Stimulated activated naive CD8-positive, alpha-beta T cell treated with anti-CD3 and anti-CD28 coated beads, Interleukin-15, amount 100 ng/mL, for 72 hours (primary cell): ENCODE measurements around the gene LDB2.
"Not testable (repeated sequence)": the region's sequence is repeated elsewhere in the genome, so short reads cannot be mapped to it uniquely, and the experiment has no call there.

Experiments used
- ATAC-seq: fragments of 150-1000 bp; cut with Tn5 transposase; 2 replicates; pipeline ENCODE4 v1.10.0; 2021; ENCODE audit warnings: mild to moderate bottlenecking, moderate library complexity
- DNase-seq, 2 donors: peaks; one replicate each; pipeline ENCODE4 v3.0.0; 2021 to 2022
- H3K27ac Mint-ChIP-seq, 2 donors: one replicate each; pipeline ENCODE4 v1.8.0; 2022; ENCODE audit warnings: mild to moderate bottlenecking in 2 of 2, mixed read lengths in 2 of 2, moderate library complexity in 2 of 2
- H3K27me3 Mint-ChIP-seq: one replicate; pipeline ENCODE4 v1.8.0; 2022; ENCODE audit warnings: mixed read lengths
- H3K4me1 Mint-ChIP-seq: one replicate; pipeline ENCODE4 v1.8.0; 2022; ENCODE audit warnings: mild to moderate bottlenecking, mixed read lengths
- H3K4me3 Mint-ChIP-seq, 2 donors: one replicate each; pipeline ENCODE4 v1.8.0; 2022; ENCODE audit warnings: mild to moderate bottlenecking in 2 of 2, mixed read lengths in 2 of 2, moderate library complexity in 1 of 2
- H3K9me3 Mint-ChIP-seq, 2 donors: one replicate each; pipeline ENCODE4 v1.8.0; 2022; ENCODE audit warnings: mixed read lengths in 2 of 2

The LDB2 gene

GRCh38 chr4:16897991-16898827 lies at the start of gene LDB2:
TSS of gene LDB2 (minus strand) at chr4:16898645.
- peak within 1 kb of the TSS in 1 of 2 donors; percentile 75 for H3K27ac Mint-ChIP-seq
- ATAC-seq = peak; percentile 48

GRCh38 chr4:16942491-16942890 lies 44.0 kb upstream of the LDB2 start:
- H3K27me3 Mint-ChIP-seq = peaks cover 13% of the 10 kb centered on the region
- no peak overlapping the region for H3K4me3 Mint-ChIP-seq
- ATAC-seq (no peak), DNase-seq (no peak)
- peaks cover 5 to 8% of the 10 kb centered on the region in 2 donors for H3K9me3 Mint-ChIP-seq
- no peaks in the 10 kb centered on the region for H3K4me1 Mint-ChIP-seq
- no peak overlapping the region for H3K27ac Mint-ChIP-seq

More at GRCh38 chr4:16897991-16898827, at the start of gene LDB2:
- Mint-ChIP-seq H3K27me3 (peaks cover 17% of the 10 kb centered on the region), H3K4me1 (peaks cover 11% of the 10 kb centered on the region), H3K4me3 (peak within 1 kb of the TSS; percentile 13 to 48), H3K9me3 (no peaks in the 10 kb centered on the region)
- DNase-seq = no peak

- peaks cover 5 to 8% of the 10 kb centered on the region in 2 donors for H3K9me3 Mint-ChIP-seq
- H3K4me1 Mint-ChIP-seq = no peaks in the 10 kb centered on the region
- no peak for DNase-seq
- H3K27ac Mint-ChIP-seq = no peak overlapping the region
- peaks cover 13% of the 10 kb centered on the region for H3K27me3 Mint-ChIP-seq
- ATAC-seq = no peak
- no peak overlapping the region for H3K4me3 Mint-ChIP-seq
Observed at GRCh38 chr4:16939178-16939577, 40.7 kb upstream of the LDB2 start.

GRCh38 chr4:16938512-16939040 lies 40.1 kb upstream of the LDB2 start:
- peaks cover 13% of the 10 kb centered on the region for H3K27me3 Mint-ChIP-seq
- ATAC-seq (no peak), DNase-seq (no peak)
- no peak overlapping the region for H3K27ac Mint-ChIP-seq
- H3K9me3 Mint-ChIP-seq = peaks cover 5 to 8% of the 10 kb centered on the region in 2 donors
- no peaks in the 10 kb centered on the region for H3K4me1 Mint-ChIP-seq
- H3K4me3 Mint-ChIP-seq = no peak overlapping the region

GRCh38 chr4:16931339-16932305 lies 33.2 kb upstream of the LDB2 start:
- ATAC-seq = no peak
- Mint-ChIP-seq H3K27me3 (no peaks in the 10 kb centered on the region), H3K9me3 (no peaks in the 10 kb centered on the region), H3K4me3 (no peak overlapping the region), H3K27ac (no peak overlapping the region), H3K4me1 (no peaks in the 10 kb centered on the region)
- no peak for DNase-seq

GRCh38 chr4:16926214-16926613 lies 27.8 kb upstream of the LDB2 start:
- Mint-ChIP-seq H3K9me3 (no peaks in the 10 kb centered on the region), H3K4me1 (no peaks in the 10 kb centered on the region), H3K27ac (no peak overlapping the region), H3K27me3 (no peaks in the 10 kb centered on the region), H3K4me3 (no peak overlapping the region)
- ATAC-seq (no peak), DNase-seq (no peak)

GRCh38 chr4:16918716-16919115 lies 20.3 kb upstream of the LDB2 start:
- H3K9me3 Mint-ChIP-seq, H3K27ac Mint-ChIP-seq, DNase-seq, H3K4me1 Mint-ChIP-seq, H3K4me3 Mint-ChIP-seq, ATAC-seq, H3K27me3 Mint-ChIP-seq: not testable (repeated sequence)

GRCh38 chr4:16916719-16917337 lies 18.4 kb upstream of the LDB2 start:
- peak; percentile 92 for ATAC-seq
- no peaks in the 10 kb centered on the region for H3K27me3 Mint-ChIP-seq

GRCh38 chr4:16916031-16916430 lies 17.6 kb upstream of the LDB2 start:
- Mint-ChIP-seq H3K4me1 (peaks cover 12% of the 10 kb centered on the region), H3K27me3 (no peaks in the 10 kb centered on the region), H3K9me3 (no peaks in the 10 kb centered on the region), H3K27ac (no peak overlapping the region), H3K4me3 (no peak overlapping the region)
- ATAC-seq = no peak
- DNase-seq = no peak

More at GRCh38 chr4:16916719-16917337, 18.4 kb upstream of the LDB2 start:
- Mint-ChIP-seq H3K9me3 (no peaks in the 10 kb centered on the region), H3K4me1 (peaks cover 12% of the 10 kb centered on the region), H3K4me3 (no peak overlapping the region), H3K27ac (no peak overlapping the region)
- DNase-seq = peak; percentile 77 to 81

- H3K9me3 Mint-ChIP-seq = no peaks in the 10 kb centered on the region
- DNase-seq (no peak), ATAC-seq (no peak)
- no peak overlapping the region for H3K27ac Mint-ChIP-seq
- H3K4me1 Mint-ChIP-seq = peaks cover 12% of the 10 kb centered on the region
- H3K27me3 Mint-ChIP-seq = no peaks in the 10 kb centered on the region
- no peak overlapping the region for H3K4me3 Mint-ChIP-seq
Observed at GRCh38 chr4:16914208-16914607, 15.8 kb upstream of the LDB2 start.

- ATAC-seq = no peak
- Mint-ChIP-seq H3K9me3 (no peaks in the 10 kb centered on the region), H3K27me3 (no peaks in the 10 kb centered on the region), H3K4me1 (peaks cover 12% of the 10 kb centered on the region), H3K27ac (no peak overlapping the region), H3K4me3 (no peak overlapping the region)
- DNase-seq = no peak
Observed at GRCh38 chr4:16912896-16913295, 14.5 kb upstream of the LDB2 start.

- DNase-seq (no peak), ATAC-seq (no peak)
- H3K4me3 Mint-ChIP-seq = no peak overlapping the region
- no peaks in the 10 kb centered on the region for H3K27me3 Mint-ChIP-seq
- H3K9me3 Mint-ChIP-seq = no peaks in the 10 kb centered on the region
- H3K27ac Mint-ChIP-seq = peak overlapping the region in 1 of 2 donors; percentile 85
- H3K4me1 Mint-ChIP-seq = peaks cover 5% of the 10 kb centered on the region
Observed at GRCh38 chr4:16909281-16909680, 10.8 kb upstream of the LDB2 start.

- no peak for DNase-seq
- Mint-ChIP-seq H3K27me3 (no peaks in the 10 kb centered on the region), H3K27ac (no peak overlapping the region), H3K4me3 (no peak overlapping the region), H3K9me3 (no peaks in the 10 kb centered on the region), H3K4me1 (peaks cover 5% of the 10 kb centered on the region)
- ATAC-seq = no peak
Observed at GRCh38 chr4:16908377-16909021, 10.1 kb upstream of the LDB2 start.

- DNase-seq (no peak), ATAC-seq (no peak)
- Mint-ChIP-seq H3K4me1 (peaks cover 6% of the 10 kb centered on the region), H3K27me3 (peaks cover 17% of the 10 kb centered on the region), H3K27ac (no peak overlapping the region), H3K4me3 (no peak overlapping the region), H3K9me3 (no peaks in the 10 kb centered on the region)
Observed at GRCh38 chr4:16900325-16900724, 1.9 kb upstream of the LDB2 start.
